Measurements from ENCODE around the gene YRDC. TPM values are rescaled to one million over a fixed set of nuclear protein-coding genes. Genes with fewer than 3 reads are reported as not detected.
"Not testable (repeated sequence)": the region's sequence is repeated elsewhere in the genome, so short reads cannot be mapped to it uniquely, and the experiment has no call there.

Gene YRDC
- total RNA-seq, 1 donor from 2014 or later = 22.7 TPM

DNA sequence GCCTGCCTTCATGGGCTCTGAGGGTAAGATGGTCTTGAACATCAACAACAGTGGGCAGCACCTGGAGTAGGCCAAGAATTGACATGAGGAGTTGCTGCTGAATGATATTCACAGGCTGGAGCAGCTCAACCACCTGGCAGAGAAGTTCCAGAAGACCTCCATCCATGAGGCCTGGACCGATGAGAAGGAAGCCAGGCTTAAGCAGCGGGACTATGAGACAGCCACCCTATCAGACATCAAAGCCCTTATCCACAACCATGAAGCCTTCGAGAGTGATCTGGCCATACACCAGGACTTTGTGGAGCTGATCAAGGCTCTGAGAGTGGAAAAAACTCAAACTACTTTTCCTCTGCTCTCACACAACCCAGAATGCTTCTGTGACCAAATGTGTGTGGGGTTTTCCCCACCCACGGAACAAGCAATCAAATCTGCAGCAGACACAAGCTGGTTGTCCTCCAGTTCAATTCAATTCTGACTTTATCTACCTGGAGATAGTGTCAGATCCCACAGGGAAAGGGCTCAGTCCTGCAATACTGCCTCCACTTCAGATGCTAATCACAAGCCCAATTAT, 31.0 kb downstream of the YRDC start:
- intact Hi-C loops (cut with micrococcal nuclease) = no loop called here

DNA sequence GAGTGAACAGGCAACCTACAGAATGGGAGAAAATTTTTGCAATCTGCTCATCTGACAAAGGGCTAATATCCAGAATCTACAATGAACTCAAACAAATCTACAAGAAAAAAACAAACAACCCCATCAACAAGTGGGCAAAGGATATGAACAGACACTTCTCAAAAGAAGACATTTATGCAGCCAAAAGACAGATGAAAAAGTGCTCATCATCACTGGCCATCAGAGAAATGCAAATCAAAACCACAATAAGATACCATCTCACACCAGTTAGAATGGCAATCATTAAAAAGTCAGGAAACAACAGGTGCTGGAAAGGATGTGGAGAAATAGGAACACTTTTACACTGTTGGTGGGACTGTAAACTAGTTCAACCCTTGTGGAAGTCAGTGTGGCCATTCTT, 36.6 kb downstream of the YRDC start:
- intact Hi-C loops (cut with micrococcal nuclease) = not testable (repeated sequence)

GRCh38 chr1:37767488-37767887, 40.5 kb downstream of the YRDC start:
- intact Hi-C loops (cut with micrococcal nuclease) = no loop called here

GRCh38 chr1:37765916-37766664, 41.9 kb downstream of the YRDC start:
- intact Hi-C loops (cut with micrococcal nuclease) = no loop called here

GRCh38 chr1:37764888-37765441, 43.0 kb downstream of the YRDC start, which contains the start of gene EPHA10:
EPHA10 (minus strand) TSS chr1:37765120; CDS start chr1:37765066, 54 bp downstream.
- intact Hi-C loops (cut with micrococcal nuclease) = no loop called here

GRCh38 chr1:37764414-37764825, 43.6 kb downstream of the YRDC start:
- intact Hi-C loops (cut with micrococcal nuclease) = no loop called here

DNA sequence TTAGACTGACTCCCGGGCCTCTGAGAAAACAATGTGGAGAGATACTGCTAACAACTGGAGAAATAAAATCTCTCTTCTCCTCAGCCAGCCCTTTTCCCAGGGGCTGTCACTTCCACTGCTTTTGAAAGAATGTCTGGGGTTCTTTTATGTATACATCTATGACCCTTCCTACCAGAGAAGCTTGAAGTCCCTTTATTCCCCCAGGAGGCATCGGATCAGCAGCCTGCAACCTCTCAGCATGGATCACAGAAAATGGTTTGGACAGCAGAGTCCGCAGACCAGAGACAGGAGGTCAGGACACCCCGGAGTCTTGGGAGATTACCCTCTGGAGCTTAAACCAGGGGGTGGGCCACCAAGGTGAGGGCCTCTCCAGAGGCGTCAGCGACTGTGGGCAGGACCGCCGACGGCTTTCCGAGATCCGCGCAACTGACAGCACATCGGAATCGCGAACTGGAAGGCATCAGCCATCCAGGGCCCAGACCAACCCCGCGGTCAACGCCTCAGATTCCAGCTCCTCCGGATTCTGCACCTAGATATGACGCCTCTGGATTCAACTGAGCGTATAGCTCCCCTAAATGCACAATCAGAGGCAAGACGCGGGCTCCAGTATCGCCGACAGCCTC, 44.1 kb downstream of the YRDC start:
- intact Hi-C loops (cut with micrococcal nuclease) = no loop called here

DNA sequence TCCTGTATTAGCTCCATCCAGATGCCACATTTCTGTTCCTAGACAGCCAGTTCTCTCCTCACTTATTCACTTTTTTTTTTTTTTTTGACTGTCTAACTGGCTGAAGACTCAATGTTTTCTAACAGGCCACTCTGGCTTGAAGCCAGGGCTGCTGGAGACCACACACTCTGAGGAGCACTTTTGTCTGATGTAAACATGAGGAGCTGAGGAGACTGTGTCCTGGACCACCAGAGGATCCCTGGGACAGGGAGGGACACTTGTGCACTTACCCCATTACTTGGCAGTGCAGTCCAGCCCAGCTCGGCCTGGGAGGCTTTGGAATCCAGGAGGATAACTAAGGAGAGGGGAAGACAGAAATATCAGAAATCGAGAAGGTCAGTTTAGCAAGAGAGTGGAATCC, 45.5 kb downstream of the YRDC start:
- intact Hi-C loops (cut with micrococcal nuclease) = no loop called here

GRCh38 chr1:37761416-37762095, 46.5 kb downstream of the YRDC start:
- intact Hi-C loops (cut with micrococcal nuclease) = no loop called here

DNA sequence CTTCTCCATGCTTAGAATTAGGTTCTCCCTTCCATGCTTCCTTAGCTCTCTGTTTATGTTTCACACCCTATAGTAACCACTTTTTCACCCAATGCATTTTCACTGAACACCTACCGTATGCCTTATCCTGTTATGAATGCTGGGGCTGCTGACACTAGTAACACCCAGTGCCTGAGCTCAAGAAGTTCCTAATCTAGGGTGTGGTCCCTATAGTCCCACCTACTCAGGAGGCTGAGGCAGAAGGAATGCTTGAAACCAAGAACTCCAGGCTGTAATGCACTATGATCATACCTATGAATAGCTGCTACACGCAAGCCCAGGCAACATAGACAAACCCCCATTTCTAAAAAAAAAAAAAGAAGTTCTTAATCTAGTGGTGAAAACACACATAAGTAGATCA, 48.6 kb downstream of the YRDC start:
- intact Hi-C loops (cut with micrococcal nuclease) = no loop called here

- intact Hi-C loops (cut with micrococcal nuclease) = no loop called here
Observed at GRCh38 chr1:37755951-37756560, 52.0 kb downstream of the YRDC start.

GRCh38 chr1:37755290-37755689, 52.7 kb downstream of the YRDC start:
- intact Hi-C loops (cut with micrococcal nuclease) = no loop called here

- intact Hi-C loops (cut with micrococcal nuclease) = no loop called here
Observed at GRCh38 chr1:37753473-37754321, 54.3 kb downstream of the YRDC start.

Other genes with a start within 250 kb of the YRDC start
- 68.9 TPM in 2 replicates for gene GNL2, start 212.3 kb downstream of the YRDC start, total RNA-seq
- gene RSPO1, start 173.3 kb downstream of the YRDC start, total RNA-seq = not detected in 2 replicates
- 64.9 and 66.4 TPM in 2 replicates for gene CDCA8, start 115.7 kb downstream of the YRDC start, total RNA-seq
- gene EPHA10, start 43.1 kb downstream of the YRDC start, total RNA-seq = 0.07 TPM in 1 of 2 replicates, not detected in the other
- gene MANEAL, start 14.4 kb downstream of the YRDC start, total RNA-seq = 1.9 TPM in 2 replicates
- gene C1orf122, start 418 bp downstream of the YRDC start, total RNA-seq = 18.9 and 21.2 TPM in 2 replicates
- gene MTF1, start 51.4 kb upstream of the YRDC start, total RNA-seq = 23.7 and 29.1 TPM in 2 replicates
- gene INPP5B, start 138.8 kb upstream of the YRDC start, total RNA-seq = 28.8 and 32.8 TPM in 2 replicates
- gene SF3A3, start 181.8 kb upstream of the YRDC start, total RNA-seq = 98.8 and 99.2 TPM in 2 replicates
- 14.7 and 16.3 TPM in 2 replicates for gene FHL3, start 197.3 kb upstream of the YRDC start, total RNA-seq
- 47.0 and 48.4 TPM in 2 replicates for gene UTP11, start 204.5 kb upstream of the YRDC start, total RNA-seq
- not detected in 2 replicates for gene POU3F1, start 238.6 kb upstream of the YRDC start, total RNA-seq